HG03060 (cell line): ENCODE measurements around the gene GPC6.

Source experiments
- ATAC-seq: cut with Tn5 transposase; IDR thresholded peaks from one replicate; pipeline ENCODE4 v1.9.1; 2021; ENCODE audit warnings: low read depth, moderate number of reproducible peaks; ENCODE audit not compliant: unreplicated experiment

The GPC6 gene

DNA sequence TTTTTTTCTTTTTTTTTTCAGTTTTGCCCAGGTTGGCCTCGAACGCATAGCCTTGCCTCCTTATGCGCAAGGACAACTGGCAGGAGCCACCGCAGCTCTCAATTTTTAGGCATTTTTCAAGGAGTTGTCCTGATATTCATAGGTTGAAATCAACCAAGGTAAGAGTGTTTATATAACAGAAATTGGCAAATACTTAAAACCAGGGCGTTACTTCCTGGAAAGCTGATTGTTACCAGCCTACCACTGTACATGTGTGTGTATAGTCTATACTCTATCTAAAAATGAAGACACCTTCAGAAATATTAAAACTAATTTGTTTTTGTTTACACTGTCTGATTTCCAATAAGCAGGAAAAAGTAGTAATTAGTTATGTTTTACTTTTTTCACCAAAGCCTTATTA is 39.2 kb downstream of the GPC6 start:
- no peak for ATAC-seq

DNA sequence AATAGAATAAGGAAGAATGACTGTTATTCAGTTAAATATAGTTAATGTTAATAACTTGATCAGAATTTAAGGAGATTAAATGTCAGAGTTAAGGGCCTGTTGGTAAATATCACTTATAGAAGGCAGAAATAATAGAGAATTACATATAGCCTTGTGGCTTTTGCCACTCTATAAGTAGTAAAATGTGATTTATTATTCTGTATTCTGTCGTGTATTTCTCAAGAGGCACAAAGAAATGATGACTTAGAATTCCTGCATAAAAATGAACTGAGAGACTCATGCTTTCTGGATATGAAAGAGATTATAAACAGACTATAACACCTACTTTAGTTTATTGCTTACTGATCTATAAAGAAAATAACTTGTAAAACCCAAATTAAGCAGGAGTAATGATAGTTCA is 40.1 kb downstream of the GPC6 start:
- ATAC-seq = no peak

DNA sequence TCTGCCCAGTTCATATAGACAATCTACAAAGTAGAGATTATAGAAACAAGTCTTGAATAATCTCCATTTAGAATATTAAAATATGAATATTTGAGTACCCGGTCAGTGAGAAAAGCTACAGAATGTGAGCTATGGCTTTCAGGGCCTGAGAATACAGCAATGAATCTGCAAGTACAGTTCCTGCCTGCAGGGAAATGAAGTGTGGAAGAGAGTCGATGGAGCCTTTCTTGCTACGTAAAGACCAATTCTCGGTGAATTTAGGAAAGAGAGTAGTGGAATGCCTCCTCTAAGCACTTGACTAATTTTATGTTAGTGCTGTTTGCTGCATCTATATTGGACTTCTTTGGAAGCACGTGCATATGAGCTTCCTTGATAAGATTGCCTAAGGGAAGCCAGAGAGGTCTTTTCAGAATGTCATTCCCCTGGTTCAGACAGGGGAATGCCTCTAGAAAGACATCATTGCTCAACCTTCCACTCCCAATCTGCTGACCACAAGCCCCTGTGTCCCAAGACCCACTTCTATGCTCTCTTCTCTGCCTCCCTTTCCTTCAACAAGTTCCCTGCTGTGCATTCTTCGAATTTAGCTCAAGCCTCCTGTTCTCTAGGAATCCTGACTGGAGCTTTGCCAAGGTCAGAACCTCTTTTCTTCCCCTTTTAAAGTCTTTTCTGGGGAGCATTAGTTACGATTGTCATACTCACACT is 41.9 kb downstream of the GPC6 start:
- ATAC-seq = no peak

DNA sequence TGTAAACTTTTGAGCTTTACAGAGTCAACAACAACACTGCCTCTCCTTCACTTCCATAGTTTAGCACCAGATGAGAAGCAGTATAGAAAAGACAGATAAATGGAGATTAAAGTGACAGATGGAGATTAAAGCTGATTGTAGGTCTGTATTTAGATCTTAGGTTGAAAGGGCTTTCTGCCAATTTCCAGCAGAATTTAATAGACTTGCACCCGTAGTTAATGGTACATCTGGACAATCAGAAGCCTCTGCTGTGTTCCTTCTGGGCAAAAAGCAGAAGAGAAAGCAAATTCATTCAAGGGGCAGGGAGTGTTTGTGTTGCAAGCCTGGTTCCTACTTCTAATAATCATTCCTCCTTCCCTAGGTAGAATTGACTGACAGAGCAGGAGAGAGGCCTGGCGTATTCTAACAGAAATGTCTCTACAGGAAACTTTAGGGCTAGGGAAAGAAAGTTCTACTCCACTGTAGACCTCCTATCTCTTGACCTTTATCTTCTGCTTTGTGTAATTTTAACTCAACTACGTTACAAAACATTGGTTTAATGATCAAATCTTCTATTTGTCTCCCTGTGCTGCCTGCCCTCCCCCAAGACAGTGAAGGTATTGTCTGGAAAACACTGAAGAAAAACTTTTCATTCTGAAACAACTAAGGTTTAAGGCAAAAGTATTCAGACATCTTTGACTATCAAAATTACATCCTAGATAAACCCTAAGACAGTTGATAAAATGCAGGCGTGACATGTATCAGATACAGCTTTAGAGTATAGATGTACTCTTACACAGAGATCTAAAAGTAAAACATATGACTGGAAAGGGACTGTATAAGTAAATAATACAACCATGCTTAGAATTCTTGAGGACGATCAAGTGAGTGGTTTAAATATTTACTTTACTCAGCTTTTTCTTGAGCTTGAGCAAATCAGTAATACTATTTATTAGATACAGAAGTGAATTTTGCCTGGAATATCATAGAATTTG is 44.4 kb downstream of the GPC6 start:
- no peak for ATAC-seq

DNA sequence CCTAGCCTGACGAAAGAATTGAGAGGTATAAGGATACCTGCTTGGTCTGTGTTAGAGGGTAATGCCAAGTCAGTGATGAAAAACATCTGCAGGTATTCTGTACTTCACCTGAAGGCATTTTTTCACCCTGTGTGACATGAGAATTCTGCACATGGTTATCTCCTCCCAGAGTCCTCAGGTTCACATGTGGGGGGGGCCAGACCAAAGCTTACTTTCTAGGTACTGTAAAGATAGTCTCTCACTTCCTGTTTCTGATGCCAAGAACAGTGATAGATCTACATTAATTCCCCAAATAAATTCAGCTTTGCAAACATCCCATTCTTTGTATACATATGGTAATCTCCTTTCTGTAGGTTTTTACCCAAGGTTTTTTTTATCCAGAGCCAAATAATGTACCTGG is 53.4 kb downstream of the GPC6 start:
- no peak for ATAC-seq

DNA sequence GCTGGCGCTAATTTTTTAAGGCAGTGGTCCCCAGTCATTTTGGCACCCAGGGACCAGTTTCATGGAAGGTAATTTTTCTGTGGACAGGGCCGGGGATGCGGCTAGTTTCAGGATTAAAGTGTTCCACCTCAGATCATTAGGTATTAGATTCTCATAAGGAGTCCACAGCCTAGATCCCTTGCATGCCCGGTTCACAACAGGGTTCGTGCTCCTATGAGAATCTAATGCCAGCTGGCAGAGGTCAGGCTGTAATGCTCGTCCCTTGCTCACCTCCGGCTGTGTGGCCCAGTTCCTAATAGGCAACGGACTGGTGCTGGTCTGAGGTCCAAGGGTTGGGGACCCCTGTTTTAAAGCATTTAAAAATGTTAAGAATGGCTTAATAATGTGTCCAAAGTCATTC is 54.1 kb downstream of the GPC6 start:
- ATAC-seq = no peak

DNA sequence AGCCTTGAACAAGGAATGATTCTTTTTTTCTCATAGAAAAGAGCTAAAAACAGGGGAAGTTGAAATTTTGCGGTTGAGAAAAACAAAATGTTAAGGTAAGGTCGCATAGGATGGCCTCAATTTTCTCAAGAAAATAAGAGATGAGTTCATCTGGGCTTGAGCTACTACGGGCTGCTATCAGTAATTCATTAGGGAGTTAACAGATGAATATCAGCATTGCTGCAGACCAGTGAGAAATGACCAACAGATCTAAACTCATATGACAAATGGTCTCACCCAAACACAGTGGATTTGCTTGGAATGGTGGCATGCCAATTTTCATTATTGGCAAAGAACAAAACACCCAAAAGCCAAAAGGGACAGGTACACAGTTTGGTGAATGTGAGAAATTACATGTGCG is 56.6 kb downstream of the GPC6 start:
- ATAC-seq = no peak

DNA sequence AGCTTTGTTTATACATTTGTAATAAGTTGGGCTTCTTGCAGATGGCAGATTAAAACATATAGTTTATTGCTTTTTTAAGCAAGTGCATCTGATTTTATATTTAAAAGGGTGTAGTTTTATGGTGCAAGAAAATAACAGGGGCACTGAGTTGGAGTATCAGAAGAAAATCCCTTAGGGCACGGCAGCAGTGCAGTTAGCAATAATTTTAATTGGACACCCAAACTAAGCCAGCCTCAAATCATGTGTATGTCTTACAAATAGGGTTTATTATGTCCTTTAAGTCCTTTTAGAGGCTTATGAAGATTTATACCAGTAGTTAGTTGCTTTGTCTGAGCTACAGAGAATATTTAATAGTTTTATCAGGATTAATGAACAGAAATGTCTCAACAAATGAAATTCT is 57.5 kb downstream of the GPC6 start:
- no peak for ATAC-seq

DNA sequence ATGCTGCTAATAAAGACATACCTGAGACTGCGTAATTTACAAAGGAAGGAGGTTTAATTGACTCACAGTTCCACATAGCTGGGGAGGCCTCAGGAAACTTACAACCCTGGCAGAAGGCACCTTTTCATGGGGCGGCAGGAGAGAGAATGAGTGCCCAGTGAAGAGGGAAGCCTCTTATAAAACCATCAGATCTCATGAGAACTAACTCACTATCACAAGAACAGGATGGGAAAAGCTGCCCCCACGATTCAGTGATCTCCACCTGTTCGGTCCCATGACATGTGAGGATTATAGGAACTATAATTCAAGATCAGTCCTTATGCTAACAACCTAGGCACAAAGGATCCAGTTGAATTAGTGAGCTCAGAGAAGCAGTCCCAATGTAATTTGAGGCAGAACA is 59.4 kb downstream of the GPC6 start:
- no peak for ATAC-seq

DNA sequence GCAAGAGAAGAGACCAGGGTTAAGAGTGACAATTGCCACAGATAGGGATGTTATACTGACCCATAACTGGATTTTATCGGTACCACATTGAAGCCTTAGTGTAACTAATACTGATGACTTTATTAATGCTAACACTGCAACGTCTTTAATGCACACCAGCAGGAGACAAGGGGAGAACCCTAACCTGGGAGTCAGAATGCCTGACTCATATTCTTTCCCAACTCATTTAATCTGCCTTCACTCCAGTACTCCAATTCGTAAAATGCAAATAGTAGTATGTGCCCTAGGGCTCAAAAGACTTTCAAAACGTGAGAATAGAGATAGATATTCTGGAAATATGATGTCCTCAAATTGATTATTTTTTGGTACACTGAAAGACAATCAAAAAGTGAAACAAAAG is 62.4 kb downstream of the GPC6 start:
- ATAC-seq = no peak

DNA sequence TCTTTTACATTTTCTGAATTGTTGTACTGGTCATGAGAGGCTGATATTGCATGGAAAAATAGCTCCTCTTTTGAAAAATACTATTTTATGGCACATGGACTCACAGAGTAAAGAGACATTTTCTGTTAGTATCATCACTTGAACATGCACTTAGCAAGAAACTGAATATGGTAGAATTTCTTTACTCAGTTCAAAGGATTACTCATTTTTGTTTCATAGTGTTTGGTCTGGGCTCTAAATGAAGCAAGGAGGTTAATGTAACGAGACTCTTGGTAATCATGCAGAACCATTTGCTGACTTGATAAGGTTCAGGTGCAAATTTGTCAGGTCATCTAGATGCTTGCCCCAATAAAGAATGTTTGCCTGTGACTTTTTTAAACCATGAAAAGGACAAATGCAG is 63.2 kb downstream of the GPC6 start:
- no peak for ATAC-seq

DNA sequence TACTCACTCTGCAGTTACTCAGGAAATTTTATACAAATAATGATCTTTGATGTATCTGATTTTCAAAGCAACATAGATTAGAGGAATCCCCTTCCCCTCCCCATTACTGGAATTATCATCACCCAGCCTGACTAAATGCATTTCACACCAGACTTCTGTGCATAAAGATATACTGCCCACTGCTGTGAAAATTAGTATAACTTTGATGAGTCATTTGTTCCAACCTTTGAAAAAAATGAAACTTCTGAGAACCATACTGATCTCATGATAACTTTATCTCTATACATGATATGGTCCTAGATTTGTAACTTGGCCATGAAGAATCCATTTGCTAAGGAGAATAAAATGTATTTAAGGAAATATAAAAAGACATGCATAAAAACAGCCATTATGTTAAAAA is 63.9 kb downstream of the GPC6 start:
- no peak for ATAC-seq

DNA sequence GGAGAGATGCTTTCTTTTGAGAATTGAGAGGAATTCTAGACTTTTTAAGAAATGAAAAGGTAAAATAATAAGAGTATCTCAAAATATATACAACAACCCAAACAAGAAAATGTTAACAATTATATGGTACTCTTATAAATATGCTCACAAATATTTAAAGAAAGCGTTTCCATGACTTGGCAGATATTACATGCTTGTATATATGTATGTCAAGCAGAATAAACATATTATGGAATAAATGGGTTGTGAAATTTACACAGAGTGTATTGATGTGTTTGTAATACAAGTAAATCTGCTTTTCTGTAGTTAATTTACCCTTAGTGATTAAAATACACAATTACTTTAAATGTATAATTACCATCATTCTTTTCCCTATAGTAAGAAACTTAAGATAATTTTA is 65.8 kb downstream of the GPC6 start:
- ATAC-seq = no peak

DNA sequence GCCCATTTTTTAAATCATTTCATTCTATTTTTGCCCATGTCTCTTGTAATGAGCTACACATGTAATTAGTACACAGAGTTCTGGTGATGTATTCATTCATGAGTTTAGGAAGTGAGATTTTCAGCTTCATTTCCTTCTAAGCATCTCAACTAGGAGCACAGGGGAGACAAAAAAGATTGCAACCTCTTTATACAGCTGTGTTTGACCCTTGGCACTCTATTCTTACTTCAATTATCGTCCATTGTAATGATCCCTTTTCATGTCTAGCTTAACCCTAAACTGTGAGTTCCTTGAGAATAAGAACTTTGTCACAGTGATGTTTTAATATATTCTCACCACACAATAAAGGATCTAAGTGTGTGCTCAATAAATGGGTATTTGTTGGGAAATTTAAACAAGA is 67.1 kb downstream of the GPC6 start:
- ATAC-seq = no peak

DNA sequence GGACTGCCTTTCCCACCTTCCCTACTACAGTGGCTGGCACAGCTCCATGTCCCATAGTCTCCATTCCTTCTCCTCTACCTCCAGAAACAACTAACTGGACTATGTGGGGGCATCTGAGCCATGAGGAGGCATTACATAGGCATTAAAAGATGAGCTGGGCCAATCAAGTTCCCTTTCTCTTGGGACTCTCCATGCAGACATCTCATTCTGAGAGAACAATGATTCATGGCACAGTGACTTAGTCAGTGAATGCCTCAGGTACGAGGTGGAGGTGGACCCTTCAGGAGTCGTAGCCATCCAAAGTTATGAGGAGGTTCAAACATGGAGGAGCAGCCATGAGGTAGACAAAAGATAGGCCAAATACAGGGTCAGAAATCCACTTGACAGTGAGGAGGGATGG is 70.0 kb downstream of the GPC6 start:
- ATAC-seq = no peak

DNA sequence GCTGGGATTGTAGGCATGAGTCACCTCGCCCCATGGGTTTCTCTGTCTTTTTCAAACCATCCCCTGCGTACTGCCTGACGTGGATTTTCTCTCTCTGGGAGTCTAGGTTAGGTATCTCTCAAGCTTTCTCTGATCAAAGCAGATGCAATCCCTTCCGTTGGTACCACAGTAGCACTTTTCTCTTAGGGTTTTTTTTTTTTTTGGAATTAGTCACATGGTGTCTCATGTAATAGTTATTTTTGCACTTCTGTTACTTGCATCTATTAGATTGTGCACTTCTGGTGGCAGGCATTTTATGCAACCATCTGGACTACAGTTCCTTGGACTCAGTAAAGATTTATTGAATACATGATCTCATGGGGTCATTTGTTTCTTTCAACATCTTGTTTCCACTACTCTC is 72.1 kb downstream of the GPC6 start:
- ATAC-seq = no peak

DNA sequence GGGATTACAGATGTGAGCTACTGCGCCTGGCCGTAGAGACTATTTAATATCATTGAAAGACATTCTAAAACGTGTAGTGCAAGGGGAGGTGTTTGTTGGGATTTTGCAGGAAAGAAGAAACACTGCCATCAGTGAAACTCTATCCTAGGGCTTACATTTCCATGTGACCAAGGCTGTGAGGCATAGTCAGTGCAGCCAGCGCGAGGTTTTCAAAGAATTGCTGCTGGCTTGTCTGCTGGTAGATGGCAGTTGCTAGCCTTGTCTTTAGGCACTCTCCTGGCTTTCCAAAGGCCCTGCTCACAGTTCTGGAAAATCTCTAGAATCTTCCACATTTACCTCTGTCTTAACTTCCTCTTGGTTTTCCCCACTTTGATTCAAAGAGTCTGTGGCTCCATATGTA is 77.5 kb downstream of the GPC6 start:
- no peak for ATAC-seq

DNA sequence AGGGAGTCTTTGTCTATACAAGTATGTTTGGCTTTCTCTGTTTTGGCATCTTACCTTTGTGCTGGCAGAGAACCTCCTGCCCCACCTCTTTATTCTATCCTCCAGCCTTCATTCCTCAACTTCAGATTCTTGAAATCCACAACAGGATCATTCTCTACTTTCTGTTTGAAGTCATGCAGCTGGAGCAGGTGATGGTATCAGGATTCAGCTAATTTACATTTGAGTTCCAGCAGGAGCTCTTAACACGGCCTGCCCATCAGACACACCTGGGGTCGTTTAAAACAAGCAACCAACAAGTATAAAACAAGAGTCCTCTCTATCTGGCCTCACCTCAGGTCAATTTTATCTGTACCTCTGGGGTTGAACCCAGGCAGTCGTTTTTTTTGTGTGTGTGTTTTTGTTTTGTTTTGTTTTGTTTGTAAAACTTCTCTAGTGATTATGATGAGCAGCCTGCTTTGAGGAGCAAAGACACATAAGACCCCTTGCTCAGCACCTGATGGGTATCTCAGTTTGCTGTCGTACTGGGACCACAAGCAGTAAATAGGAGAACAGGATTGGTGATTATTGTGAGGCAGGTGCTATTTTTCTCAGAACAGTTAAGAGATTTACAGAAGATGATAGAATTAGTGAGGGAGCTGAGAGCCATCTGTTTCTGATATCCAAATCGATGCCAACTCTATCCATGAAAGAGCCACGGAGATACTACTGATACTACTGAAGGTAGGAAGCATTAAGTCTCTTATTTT is 78.4 kb downstream of the GPC6 start:
- no peak for ATAC-seq

DNA sequence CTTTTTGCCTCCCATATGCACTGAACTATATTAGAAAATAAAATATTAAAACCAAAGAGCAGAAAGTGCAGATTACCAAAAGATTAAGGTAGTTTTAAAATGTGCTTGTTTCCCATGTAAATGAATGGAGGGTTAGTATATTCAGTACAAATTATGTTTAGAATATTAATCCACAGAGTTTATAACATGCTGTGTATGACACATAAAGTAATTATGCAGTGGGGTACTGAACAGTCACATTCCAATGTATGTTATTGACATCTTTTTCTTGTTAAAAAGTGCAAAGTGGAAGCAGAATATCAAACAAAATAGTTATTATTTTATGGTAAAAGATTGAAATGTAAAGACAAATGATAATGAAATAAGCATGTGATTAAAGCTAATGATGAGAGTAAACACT is 79.3 kb downstream of the GPC6 start:
- no peak for ATAC-seq

DNA sequence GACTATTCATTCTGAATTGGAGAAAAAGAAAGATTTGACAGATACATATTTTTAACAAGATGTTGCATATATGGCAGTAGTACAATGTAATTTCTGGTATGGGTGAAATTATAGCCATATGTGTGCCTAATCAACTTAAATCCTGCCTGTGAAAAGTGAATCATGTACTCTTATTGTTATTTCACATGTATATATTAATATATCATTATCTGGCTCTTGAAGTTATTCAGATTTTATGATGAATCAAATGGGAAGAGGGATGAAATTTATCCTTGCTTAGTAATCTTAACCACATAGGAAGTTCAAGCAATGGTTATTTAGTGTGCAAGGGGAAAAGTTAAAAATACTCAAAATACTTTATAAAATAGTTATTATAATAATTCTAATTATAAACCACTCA is 80.5 kb downstream of the GPC6 start:
- no peak for ATAC-seq

DNA sequence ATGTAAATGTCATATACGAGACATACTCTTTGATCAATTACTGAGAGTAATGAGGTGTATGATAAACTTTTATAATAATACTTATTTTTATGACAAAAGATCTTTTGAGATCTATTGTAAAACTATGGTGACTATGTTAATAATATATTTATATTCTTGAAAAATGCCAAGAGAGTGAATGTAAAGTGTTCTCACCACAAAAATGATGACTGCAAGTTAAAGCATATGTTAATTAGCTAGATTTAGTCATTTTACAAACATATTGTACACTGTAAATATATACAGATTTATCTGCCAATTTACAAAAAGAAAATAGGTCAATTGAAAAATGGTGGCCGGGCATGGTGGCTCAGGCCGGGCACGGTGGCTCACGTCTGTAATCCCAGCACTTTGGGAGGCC is 81.0 kb downstream of the GPC6 start:
- no peak for ATAC-seq
